ENCODE results near the gene RFTN1. TPM values are rescaled to one million over a fixed set of nuclear protein-coding genes. Genes with fewer than 3 reads are reported as not detected.
"Not testable (repeated sequence)": the region's sequence is repeated elsewhere in the genome, so short reads cannot be mapped to it uniquely, and the experiment has no call there.

Gene RFTN1
- total RNA-seq, 1 donor from 2014 or later, result 24.4 TPM

GRCh38 chr3:16329036-16329825, 184.3 kb downstream of the RFTN1 start:
- DNase-seq (ENCODE audit: low spot score), result no peak

DNA sequence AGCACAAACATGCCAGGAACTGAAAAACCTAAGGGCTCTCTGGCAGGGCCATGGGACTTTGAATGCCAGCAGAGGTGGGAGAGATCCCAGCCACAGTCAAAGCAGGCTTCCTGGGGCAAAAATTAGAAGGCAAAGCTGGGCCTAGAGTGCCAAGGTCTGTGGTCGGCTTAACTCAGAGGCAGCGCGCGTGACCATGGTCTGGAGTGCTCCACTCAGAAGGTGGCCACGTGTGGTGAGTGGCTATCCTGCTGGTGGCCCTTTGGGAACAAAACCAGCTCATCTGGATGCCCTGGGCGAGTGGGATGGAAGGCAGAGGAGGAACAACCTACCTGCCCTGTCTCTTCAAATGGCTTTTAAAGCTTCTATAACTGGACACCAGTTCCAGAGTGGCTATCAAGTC, 185.4 kb downstream of the RFTN1 start:
- DNase-seq (ENCODE audit: low spot score), result no peak

GRCh38 chr3:16326724-16327349, 186.7 kb downstream of the RFTN1 start:
- DNase-seq (ENCODE audit: low spot score), result no peak

DNA sequence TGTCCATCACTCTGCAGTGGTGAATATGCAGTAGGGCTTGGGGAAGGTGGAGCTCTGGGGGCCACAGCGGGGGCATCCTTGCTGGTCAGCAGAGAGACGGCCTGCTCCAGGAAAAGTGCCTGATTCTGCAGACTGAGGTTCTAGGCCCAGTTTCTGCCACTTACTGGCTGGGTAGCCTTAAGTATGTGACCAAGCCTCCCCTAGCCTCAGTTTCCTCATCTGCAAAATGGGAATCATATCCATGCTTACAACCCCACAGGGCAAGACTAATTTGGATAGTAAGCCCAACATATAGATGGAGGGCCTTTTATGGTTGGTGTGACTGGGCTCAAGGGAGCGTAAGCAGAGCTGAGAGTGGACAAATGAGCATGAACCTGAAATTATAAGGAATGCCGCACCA, 187.6 kb downstream of the RFTN1 start:
- no peak for DNase-seq (ENCODE audit: low spot score)

- no peak for DNase-seq (ENCODE audit: low spot score)
These were observed 189.8 kb downstream of the RFTN1 start for GRCh38 chr3:16323737-16324136.

DNA sequence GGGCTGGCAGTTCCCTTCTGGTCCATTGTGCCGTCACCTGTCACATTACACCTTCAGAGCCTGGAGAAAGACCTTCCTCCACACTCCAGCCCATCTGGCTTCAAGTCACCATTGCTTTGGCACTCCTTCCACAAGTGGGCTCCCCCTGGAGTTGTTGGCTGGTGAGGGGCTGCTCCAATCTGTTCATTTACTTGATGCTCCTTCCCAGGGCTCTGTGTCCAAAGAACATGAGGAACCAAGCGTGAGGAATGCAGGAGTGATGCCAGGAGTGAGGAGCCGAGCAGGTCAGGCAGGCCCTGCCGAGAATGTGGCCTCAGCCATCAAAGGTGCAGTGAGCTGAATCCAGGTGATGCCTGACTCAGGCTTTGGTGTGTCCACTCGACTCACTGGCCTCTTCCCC, 191.3 kb downstream of the RFTN1 start:
- DNase-seq (ENCODE audit: low spot score), result no peak

DNA sequence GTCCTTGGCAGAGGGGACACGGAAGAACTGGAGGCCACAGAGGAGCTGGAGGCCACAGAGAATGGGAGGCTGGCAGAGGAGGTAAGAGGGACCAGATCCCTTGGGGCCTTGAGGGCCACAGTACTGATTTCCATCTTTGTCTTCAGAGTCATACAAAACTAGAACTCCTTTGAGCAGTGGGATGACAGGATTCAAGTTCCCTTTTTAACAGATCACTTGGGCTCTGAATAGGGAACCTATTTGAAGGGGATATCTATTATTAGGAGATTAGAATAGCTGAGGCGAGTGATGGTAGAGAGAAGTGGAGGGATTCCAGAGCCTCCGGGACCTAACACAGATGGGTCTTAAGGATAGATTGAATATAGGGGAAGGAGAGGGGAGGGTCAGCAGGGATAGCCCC, 192.8 kb downstream of the RFTN1 start:
- no peak for DNase-seq (ENCODE audit: low spot score)

- DNase-seq (ENCODE audit: low spot score), result no peak
These were observed 193.8 kb downstream of the RFTN1 start for GRCh38 chr3:16319723-16320122.

DNA sequence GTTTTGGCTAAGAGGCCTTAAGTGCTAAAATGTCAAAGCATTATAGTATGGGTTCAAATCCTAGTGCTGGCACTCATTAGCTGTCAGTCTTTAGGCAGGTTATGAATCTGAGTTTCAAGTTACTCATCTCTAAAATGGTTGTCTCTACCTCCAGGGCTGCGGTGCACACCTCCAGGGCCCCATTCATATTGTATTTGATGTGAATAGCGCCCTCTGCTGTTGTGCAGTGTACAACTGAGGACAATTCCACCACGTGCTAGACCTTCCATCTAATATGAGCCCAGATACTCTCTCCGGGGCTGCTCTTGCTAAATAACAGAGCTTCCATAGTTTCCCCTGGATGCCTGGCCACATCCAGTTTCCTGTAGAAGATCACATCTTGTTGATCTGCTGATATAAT, 194.2 kb downstream of the RFTN1 start:
- no peak for DNase-seq (ENCODE audit: low spot score)

DNA sequence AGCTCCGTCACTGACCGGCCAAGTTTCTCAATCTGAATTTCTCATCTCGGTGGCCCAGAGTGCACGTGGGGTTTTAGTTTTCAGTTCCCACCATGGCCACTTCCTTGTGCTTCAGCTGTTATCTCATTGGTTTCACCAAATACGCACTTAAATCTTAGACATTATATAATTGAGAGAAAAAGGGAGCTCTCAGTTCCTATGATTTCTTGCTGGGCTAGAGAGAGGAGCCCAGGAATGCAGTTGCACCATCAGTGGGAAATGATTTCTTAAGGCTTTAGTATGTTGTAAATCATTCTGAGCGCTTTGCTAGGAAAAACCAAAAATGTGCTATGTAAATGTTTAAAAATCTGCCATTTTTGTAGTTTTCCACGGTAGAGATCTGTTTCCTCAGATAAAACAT, 195.3 kb downstream of the RFTN1 start:
- DNase-seq (ENCODE audit: low spot score), result no peak

DNA sequence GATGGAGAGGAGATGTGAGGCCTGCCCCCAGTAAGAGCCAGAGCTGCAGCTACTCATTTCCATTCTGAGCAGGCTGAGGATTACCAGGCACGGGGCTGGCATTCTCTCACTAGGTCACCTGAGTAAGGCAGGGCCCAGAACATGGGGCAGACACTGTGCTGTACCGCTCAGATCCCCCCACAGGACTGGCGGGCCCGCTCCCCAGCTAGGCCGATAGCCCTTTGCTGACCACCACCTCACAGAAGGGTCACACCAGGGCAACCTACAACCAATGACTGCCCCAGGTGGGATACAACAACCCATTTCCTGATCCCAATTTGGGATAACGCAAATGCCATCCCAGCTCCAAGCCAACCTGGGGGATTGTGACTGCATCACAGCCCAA, 195.9 kb downstream of the RFTN1 start:
- no peak for DNase-seq (ENCODE audit: low spot score)

- DNase-seq (ENCODE audit: low spot score), result no peak
These were observed 196.5 kb downstream of the RFTN1 start for GRCh38 chr3:16316847-16317560.

DNA sequence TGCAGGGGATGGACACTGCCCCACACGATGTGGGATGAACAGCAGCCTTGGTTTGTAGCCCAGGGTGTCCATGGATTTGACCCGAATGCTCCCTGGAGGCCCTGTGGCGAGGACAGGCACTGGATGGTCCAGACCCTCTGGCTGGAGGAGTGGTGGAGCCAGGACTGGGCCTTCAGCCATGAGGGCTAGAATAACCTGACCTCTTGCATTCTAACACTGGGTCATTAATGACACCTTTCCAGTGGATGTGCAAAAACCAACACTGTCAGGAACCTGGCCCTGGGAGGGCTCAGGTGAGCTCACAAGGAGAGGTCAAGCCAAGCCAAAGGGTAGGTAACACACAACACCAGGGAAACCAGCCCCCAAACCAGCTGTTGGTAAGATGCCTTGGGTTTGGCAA, 197.1 kb downstream of the RFTN1 start:
- DNase-seq (ENCODE audit: low spot score), result no peak

GRCh38 chr3:16315623-16316022, 197.9 kb downstream of the RFTN1 start:
- DNase-seq (ENCODE audit: low spot score), result no peak

- no peak for DNase-seq (ENCODE audit: low spot score)
These were observed 199.4 kb downstream of the RFTN1 start for GRCh38 chr3:16313886-16314645.

GRCh38 chr3:16311960-16312451, 201.5 kb downstream of the RFTN1 start:
- DNase-seq (ENCODE audit: low spot score), result no peak

GRCh38 chr3:16310486-16310885, 203.0 kb downstream of the RFTN1 start:
- DNase-seq (ENCODE audit: low spot score), result not testable (repeated sequence)

DNA sequence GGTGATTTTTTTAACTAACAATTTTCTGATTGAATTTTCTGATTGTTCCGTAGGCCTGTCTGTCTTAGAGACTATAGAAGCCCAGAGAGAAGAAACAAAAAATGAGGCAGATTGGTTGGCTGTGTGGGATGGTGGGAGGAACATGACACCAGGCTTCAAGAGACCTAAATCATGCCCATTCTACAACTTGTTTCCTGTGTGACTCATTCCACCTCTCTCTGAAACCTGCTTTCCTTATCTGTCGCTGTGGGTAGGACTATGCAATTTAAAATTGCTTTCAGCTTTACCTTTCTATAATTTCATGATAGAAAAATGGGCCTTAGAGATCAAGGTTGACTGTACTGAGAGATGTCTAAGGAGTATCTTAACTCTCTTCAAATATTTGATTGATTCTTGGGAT, 203.9 kb downstream of the RFTN1 start:
- no peak for DNase-seq (ENCODE audit: low spot score)

- DNase-seq (ENCODE audit: low spot score), result no peak
These were observed 204.8 kb downstream of the RFTN1 start for GRCh38 chr3:16308727-16309126.

DNA sequence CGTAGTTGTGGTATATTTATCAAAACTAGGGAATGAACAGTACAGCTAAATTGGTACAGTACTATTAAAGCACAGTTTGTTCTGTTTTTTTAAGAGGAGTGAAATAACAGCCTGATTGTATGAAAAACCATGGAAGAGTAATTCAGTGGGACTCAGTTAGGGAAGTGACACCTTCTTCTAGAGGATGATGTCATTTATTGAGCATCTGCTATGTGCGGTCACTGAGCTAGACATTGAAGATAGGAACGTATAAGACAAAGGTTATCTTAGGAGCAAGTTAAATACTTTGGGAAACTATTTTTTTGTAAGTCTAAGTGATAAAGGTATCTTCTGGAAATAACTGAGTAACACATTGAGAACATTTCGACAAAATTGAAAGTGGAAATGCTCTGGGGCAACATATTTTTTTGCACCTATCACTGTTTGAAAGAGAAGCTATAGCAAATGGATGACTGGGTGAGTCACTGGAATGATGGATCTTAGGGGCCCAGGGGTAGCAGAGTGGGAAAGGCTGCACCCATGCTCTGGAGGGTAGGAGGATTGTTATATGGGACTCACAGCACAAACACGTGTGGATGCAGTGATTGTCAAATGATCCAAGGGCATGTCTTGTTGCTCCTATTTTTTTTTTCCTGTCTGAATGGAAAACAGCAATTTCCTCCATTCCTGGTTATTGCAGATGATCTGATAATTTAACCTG, 205.5 kb downstream of the RFTN1 start:
- DNase-seq (ENCODE audit: low spot score), result no peak

DNA sequence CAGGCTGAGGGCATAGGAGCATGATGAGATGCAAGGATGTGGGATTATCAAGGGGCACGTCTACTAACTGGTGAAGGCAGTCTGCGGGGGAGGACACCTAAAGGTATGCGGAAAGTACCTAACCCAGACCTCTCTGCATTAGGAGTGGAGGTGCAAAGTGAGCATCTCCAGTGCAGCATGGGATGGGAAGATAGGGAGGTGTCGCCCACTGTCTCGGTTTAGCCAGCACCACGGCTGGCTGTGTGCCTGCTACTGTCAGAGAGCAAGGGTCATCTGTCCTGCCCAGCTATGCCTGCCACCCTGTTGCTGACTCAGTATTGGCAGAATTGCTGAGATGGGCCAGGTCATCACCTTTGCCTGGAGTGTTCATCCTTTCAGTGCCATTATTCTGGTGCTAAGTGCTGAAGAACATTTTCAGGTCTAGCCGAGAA, 208.4 kb downstream of the RFTN1 start:
- no peak for DNase-seq (ENCODE audit: low spot score)

All from ureter (tissue), 1 donor.